ENCODE measurements around the gene ZBTB4. TPM values are rescaled to one million over a fixed set of nuclear protein-coding genes. Genes with fewer than 3 reads are reported as not detected.
A peak's percentile ranks its signal among the peaks of the same experiment; 100 is the strongest.

ZBTB4 gene
- total RNA-seq, 1 experiment from 2014 or later, result 14.4 TPM

DNA sequence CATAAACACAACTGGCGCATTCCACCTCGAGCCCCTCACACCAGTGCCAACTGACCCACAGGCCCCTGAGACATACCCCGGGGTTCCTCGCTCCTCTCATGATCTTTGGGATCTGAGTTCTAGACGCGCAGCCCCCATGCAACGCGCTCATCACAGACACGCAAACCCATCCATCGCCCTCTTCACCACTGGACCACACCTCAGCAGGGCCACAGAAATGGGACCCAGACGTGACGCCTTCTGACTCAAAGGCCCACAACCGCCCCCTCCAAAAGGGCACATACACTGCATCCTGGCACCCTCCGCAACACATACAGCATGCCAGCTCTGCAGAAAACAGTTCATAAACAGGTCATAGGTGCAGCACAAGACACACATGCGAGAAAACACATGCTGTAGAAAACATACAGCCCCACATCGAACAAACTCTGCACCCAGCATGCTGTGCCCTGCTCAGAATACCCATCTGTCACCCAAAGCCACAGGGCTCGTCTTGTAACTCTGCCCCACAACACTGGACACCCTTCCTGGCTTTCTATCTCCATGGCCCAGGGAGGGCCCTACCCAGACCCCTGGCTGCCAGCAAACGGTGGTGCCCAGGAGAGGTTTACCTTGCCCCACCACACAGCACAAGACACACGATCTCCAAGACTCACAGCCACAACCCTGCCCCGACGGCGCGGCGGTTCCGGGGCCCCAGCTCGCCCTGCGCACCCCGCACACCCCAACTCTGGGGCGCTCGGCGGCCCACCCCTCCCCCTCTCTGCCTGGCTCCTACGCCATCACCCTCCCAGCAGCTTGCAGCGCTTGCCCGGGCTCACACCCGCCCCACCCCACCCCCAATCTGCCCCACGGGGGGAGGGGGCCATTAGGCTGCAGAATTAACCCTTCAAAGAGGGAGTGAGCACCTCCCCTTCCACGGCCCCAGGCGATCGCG is 887 bp downstream of the ZBTB4 start:
- H3K4me1 Mint-ChIP-seq, result peaks cover 49 to 53% of the 10 kb centered on the region in 2 experiments
- H3K9me3 ChIP-seq (ENCODE audit: control insufficient read depth, low read depth, low read length), result no peaks in the 10 kb centered on the region
- H3K9ac ChIP-seq (ENCODE audit: extremely low read depth, insufficient read length, low read length), result no peak overlapping the region
- H2BK15ac ChIP-seq (ENCODE audit: low read depth, low read length), result no peak overlapping the region
- no peak overlapping the region for H3T11ph ChIP-seq (ENCODE audit: low read length)
- H3K18ac ChIP-seq (ENCODE audit: insufficient read length, low read depth, low read length), result no peak overlapping the region
- peaks cover 7% of the 10 kb centered on the region for H3K23me2 ChIP-seq (ENCODE audit: insufficient read length, low read depth, low read length, poor library complexity, severe bottlenecking)
- H3K9me3 Mint-ChIP-seq, result no peaks in the 10 kb centered on the region; a peak in 1 of 5 replicates
- H3K23ac ChIP-seq (ENCODE audit: insufficient read length, low read depth, low read length), result no peak overlapping the region
- H2AK5ac ChIP-seq (ENCODE audit: insufficient read length, low read length), result no peak overlapping the region
- H3K14ac ChIP-seq (ENCODE audit: insufficient read depth, low read length), result peak overlapping the region; percentile 21
- no peaks in the 10 kb centered on the region; the same call in 1 of the 2 replicates for H3K27me3 Mint-ChIP-seq (ENCODE audit: low read depth)
- H4K91ac ChIP-seq (ENCODE audit: insufficient read length, low read depth, low read length), result no peak overlapping the region
- peaks cover 0 to 4% (median 0%) of the 10 kb centered on the region in 3 experiments; a peak in 1 of 7 replicates for H3K36me3 Mint-ChIP-seq (ENCODE audit: insufficient read depth in 1 of 3, low read depth in 3 of 3)
- H2BK20ac ChIP-seq (ENCODE audit: low read depth, low read length, poor library complexity, severe bottlenecking), result no peak overlapping the region
- no peak overlapping the region for H4K5ac ChIP-seq (ENCODE audit: insufficient read length, low read depth, low read length)
- no peak overlapping the region for H3K27ac ChIP-seq (ENCODE audit: insufficient read length, low read depth, low read length)
- no peak overlapping the region for H2AFZ ChIP-seq (ENCODE audit: low read length)
- H3K27me3 ChIP-seq (ENCODE audit: insufficient read depth, low read length), result no peaks in the 10 kb centered on the region
- H4K20me1 ChIP-seq (ENCODE audit: control insufficient read depth, insufficient read depth, insufficient read length), result peaks cover 6% of the 10 kb centered on the region
- H2BK12ac ChIP-seq (ENCODE audit: insufficient read length, low read depth, low read length), result no peak overlapping the region
- no CpG with 5 or more reads among the region's 40 CpGs for WGBS (ENCODE audit: extremely low coverage, insufficient read length, low lambda C conversion rate)
- H3K56ac ChIP-seq (ENCODE audit: insufficient read length, low read depth, low read length), result no peak overlapping the region
- peaks cover 3% of the 10 kb centered on the region for H3K79me1 ChIP-seq (ENCODE audit: insufficient read depth, low read depth, low read length, poor library complexity, severe bottlenecking)
- no peak overlapping the region for H4K8ac ChIP-seq (replicated peaks; ENCODE audit: insufficient read length, low read depth, low read length)
- H3K4me2 ChIP-seq (ENCODE audit: insufficient read depth, insufficient read length, low read length), result peak overlapping the region; percentile 43
- H3K4me3 Mint-ChIP-seq, result peak overlapping the region; percentile 77 to 89
- peaks cover 8% of the 10 kb centered on the region; the same call in 1 of the 2 replicates for H3K4me1 ChIP-seq (ENCODE audit: insufficient read depth, low read length)
- no peak for TF ChIP-seq CTCF (conservative IDR thresholded peaks at IDR 0.05)
- H3K79me2 ChIP-seq (ENCODE audit: insufficient read depth, low read length), result peaks cover 5% of the 10 kb centered on the region; the same call in 1 of the 2 replicates
- no peak overlapping the region for H3K4ac ChIP-seq (ENCODE audit: low read depth, low read length)
- no peak for DNase-seq
- H2BK120ac ChIP-seq (ENCODE audit: low read depth, low read length, poor library complexity, severe bottlenecking), result no peak overlapping the region
- H3K27ac Mint-ChIP-seq, result peak overlapping the region in 2 of 3 experiments; percentile 32 to 51; a peak in 4 of 7 replicates
- H2BK5ac ChIP-seq (ENCODE audit: insufficient read length, low read length), result no peak overlapping the region
